ENCODE results near the gene C2orf80. TPM values are rescaled to one million over a fixed set of nuclear protein-coding genes. Genes with fewer than 3 reads are reported as not detected.

The C2orf80 gene
- total and polyA plus RNA-seq, 9 of the 15 experiments (the other 6 are each of a cell fraction or from before 2014, with no cell fraction given) = not detected

DNA sequence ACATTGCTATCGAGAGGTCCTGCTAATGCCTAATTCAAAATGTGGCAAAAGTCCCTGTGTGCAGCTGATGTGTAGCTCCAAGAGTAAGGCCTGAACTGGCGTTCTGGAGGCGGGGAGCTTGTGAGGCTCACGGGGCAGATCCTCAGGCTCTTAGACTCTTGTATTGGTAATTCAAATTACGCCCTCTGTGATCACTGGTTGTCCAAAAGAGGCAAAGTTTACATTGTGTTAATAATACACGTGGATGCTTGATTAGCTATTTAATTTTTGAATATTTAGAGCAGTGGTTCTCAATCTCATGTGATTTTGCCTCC lies 14.0 kb downstream of the C2orf80 start (continued):
- TF ChIP-seq, protein P1, sequence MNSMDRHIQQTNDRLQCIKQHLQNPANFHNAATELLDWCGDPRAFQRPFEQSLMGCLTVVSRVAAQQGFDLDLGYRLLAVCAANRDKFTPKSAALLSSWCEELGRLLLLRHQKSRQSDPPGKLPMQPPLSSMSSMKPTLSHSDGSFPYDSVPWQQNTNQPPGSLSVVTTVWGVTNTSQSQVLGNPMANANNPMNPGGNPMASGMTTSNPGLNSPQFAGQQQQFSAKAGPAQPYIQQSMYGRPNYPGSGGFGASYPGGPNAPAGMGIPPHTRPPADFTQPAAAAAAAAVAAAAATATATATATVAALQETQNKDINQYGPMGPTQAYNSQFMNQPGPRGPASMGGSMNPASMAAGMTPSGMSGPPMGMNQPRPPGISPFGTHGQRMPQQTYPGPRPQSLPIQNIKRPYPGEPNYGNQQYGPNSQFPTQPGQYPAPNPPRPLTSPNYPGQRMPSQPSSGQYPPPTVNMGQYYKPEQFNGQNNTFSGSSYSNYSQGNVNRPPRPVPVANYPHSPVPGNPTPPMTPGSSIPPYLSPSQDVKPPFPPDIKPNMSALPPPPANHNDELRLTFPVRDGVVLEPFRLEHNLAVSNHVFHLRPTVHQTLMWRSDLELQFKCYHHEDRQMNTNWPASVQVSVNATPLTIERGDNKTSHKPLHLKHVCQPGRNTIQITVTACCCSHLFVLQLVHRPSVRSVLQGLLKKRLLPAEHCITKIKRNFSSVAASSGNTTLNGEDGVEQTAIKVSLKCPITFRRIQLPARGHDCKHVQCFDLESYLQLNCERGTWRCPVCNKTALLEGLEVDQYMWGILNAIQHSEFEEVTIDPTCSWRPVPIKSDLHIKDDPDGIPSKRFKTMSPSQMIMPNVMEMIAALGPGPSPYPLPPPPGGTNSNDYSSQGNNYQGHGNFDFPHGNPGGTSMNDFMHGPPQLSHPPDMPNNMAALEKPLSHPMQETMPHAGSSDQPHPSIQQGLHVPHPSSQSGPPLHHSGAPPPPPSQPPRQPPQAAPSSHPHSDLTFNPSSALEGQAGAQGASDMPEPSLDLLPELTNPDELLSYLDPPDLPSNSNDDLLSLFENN (IDR thresholded peaks at IDR 0.05; ENCODE audit: low read depth in 2 of 2, low read length in 2 of 2) = no peak
- no peak for TF ChIP-seq CBX1 (IDR thresholded peaks at IDR 0.05; ENCODE audit: low read depth)
- no peak for TF ChIP-seq NCOA2 (IDR thresholded peaks at IDR 0.05; ENCODE audit: partially characterized antibody in 2 of 2)
- TF ChIP-seq SRSF9 (IDR thresholded peaks at IDR 0.05; ENCODE audit: borderline replicate concordance, low read depth, low read length) = no peak
- no peak for TF ChIP-seq ZZZ3 (IDR thresholded peaks at IDR 0.05)
- no peak for TF ChIP-seq ELK1 (CRISPR knock-in tag; IDR thresholded peaks at IDR 0.05)
- TF ChIP-seq ZNF561 (CRISPR knock-in tag; conservative IDR thresholded peaks at IDR 0.05) = no peak
- no peak for TF ChIP-seq HLTF (IDR thresholded peaks at IDR 0.05)
- TF ChIP-seq SAP30 (IDR thresholded peaks at IDR 0.05; ENCODE audit: borderline replicate concordance, insufficient read depth, low read depth, low read length, poor library complexity, severe bottlenecking) = no peak
- no peak for TF ChIP-seq ZFP30 (CRISPR knock-in tag; IDR thresholded peaks at IDR 0.05; ENCODE audit: borderline replicate concordance)

Measured in K562 (cell line).